Gastrocnemius medialis (tissue), 4 donors: ENCODE results near the gene PRKN.
A peak's percentile ranks its signal among the peaks of the same experiment; 100 is the strongest.

Experiments
- POLR2A ChIP-seq, 2 donors: fragments of 450-650 bp; IDR thresholded peaks; one replicate each; pipeline ENCODE4 v1.6.1; 2017; ENCODE audit warnings: antibody characterized with exemption in 2 of 2, mild to moderate bottlenecking in 2 of 2, moderate library complexity in 2 of 2
- TF ChIP-seq, protein P1 (sequence below), 5 experiments: fragments of 450-650 bp in 3 of 5; fragments of 200-600 bp in 2 of 5; sonication (generic) in 2 of 5; IDR thresholded peaks in 4 of 5; conservative IDR thresholded peaks in 1 of 5; 1 replicate in 4 of 5; 2 replicates in 1 of 5; pipeline ENCODE4 v1.5.1; 2016 to 2019; ENCODE audit warnings: antibody characterized with exemption in 5 of 5, mild to moderate bottlenecking in 3 of 5, moderate library complexity in 3 of 5

DNA sequence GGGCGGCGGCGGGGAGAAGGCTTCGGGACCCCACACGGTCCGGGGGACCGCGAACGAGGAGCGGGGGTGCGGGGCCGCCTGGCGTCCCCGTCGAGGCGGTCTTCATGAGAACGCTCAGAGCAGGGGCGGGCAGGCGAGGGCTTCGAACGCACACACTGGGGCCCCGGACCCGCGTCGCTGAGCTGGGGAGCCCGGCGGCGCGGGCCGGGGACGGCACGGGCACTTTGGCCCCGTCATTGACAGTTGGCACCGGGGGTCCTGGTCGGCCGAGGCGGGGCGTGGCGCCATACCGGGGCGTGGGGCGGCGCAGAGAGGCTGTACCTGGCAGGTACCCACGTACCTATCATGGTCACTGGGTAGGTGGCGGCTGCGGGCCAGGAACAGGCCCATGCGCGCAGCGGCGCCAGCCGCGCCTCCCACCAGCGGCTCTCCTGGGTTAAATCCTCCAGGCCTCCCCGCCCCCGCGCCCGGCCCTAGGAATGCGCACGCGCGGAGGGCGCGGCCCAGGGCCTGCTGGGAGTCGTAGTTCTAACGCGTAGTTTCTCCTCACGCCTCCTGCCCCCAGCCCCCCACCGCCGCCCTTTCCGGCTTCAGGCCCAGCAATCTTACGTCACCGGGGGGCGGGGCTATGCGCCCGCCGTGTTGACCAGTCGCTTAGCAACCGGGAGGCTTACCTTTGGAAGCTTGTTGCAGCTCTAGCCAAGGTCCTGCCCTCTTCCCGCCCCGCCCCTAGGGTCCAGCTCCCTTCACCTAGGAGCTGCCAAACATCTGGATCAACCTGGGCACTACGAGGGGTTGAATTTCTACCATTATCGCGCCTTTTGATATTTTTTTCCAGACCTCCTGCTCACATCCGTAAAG is at the start of gene PRKN, which contains the start of gene PACRG:
- TF ChIP-seq, protein P1, sequence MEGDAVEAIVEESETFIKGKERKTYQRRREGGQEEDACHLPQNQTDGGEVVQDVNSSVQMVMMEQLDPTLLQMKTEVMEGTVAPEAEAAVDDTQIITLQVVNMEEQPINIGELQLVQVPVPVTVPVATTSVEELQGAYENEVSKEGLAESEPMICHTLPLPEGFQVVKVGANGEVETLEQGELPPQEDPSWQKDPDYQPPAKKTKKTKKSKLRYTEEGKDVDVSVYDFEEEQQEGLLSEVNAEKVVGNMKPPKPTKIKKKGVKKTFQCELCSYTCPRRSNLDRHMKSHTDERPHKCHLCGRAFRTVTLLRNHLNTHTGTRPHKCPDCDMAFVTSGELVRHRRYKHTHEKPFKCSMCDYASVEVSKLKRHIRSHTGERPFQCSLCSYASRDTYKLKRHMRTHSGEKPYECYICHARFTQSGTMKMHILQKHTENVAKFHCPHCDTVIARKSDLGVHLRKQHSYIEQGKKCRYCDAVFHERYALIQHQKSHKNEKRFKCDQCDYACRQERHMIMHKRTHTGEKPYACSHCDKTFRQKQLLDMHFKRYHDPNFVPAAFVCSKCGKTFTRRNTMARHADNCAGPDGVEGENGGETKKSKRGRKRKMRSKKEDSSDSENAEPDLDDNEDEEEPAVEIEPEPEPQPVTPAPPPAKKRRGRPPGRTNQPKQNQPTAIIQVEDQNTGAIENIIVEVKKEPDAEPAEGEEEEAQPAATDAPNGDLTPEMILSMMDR (IDR thresholded peaks at IDR 0.05 in 4 of 5, conservative IDR thresholded peaks at IDR 0.05 in 1 of 5) = no peak
- peak; percentile 92 to 96 for TF ChIP-seq POLR2A (IDR thresholded peaks at IDR 0.05)
